ENCODE results near the gene OR11H7. TPM values are rescaled to one million over a fixed set of nuclear protein-coding genes. Genes with fewer than 3 reads are reported as not detected.
A peak's percentile ranks its signal among the peaks of the same experiment; 100 is the strongest.
"Not testable (repeated sequence)": the region's sequence is repeated elsewhere in the genome, so short reads cannot be mapped to it uniquely, and the experiment has no call there.

OR11H7 gene
- not detected in 2 replicates for total RNA-seq (2014; rRNA removed; shearing (Covaris generic))

- DNase-seq (ENCODE audit: low spot score): no peak
Measured at GRCh38 chr14:20228681-20229080, at the start of gene OR11H7. Gene OR11H7 (plus strand): TSS chr14:20228981.

- DNase-seq (ENCODE audit: low spot score): no peak
Measured at GRCh38 chr14:20179218-20179617, 49.6 kb upstream of the OR11H7 start.

DNA sequence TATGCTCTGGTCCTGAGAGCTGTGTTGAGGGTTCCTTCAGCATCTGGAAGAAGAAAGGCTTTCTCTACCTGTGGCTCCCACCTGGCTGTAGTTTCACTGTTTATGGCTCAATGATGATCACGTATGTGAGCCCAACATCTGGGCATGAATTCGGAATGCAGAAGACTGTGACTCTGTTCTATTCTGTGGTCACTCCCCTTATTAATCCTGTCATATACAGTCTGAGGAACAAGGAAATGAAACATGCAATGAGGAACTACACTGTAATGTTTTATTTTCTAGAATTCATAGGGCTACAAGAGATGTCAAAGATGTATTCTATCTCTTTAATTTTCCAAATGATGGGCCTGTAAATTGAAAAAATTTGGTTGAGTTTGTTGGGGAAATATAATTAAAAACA lies 48.9 kb upstream of the OR11H7 start:
- no peak for DNase-seq (ENCODE audit: low spot score)

DNA sequence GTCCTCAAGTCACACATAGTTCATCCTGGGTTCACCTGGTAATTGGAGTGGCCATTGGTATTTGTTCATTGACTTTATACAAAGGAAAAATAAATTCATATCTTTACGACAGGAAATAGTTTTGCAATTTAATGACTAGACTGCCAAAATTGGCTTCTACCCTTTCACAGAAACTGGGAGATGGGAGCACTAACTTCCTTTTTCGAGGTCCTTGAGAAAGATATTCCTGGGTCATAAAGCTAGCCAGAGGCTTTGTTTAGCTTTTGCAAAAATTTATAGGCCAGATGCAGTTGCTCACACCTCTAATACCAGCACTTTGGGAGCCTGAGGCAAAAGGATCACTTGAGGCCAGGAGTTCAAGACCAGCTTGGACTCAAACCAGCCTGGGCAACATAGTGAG lies 48.3 kb upstream of the OR11H7 start:
- no peak for DNase-seq (ENCODE audit: low spot score)

- DNase-seq (ENCODE audit: low spot score): no peak
Measured at GRCh38 chr14:20184181-20184580, 44.6 kb upstream of the OR11H7 start.

GRCh38 chr14:20190596-20190995 lies 38.2 kb upstream of the OR11H7 start, which contains the start of gene OR11G2:
Gene OR11G2 (plus strand): TSS chr14:20190896. CDS start chr14:20197438, 6,542 bp downstream.
- DNase-seq (ENCODE audit: low spot score): no peak

- no peak for DNase-seq (ENCODE audit: low spot score)
Measured at GRCh38 chr14:20191396-20191795, 37.4 kb upstream of the OR11H7 start.

DNA sequence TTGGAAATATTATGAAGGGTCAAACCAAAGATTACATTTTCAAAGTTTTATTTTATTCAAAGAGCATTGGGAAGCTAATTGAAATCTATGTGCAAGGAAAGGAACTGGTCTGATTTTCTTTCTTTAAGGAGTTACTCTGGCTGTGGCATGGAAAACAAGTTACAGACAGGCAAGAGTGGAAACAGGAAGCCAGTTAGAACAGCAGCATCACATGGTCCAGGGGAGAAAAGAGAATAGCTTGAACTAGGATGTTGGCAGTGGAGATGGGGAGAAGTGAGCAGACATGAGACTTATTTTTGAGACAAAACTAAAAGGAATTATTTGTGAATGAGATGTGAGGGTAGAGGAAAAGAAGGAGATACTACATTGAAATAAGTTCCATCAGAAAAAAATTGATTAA lies 34.7 kb upstream of the OR11H7 start:
- no peak for DNase-seq (ENCODE audit: low spot score)

DNA sequence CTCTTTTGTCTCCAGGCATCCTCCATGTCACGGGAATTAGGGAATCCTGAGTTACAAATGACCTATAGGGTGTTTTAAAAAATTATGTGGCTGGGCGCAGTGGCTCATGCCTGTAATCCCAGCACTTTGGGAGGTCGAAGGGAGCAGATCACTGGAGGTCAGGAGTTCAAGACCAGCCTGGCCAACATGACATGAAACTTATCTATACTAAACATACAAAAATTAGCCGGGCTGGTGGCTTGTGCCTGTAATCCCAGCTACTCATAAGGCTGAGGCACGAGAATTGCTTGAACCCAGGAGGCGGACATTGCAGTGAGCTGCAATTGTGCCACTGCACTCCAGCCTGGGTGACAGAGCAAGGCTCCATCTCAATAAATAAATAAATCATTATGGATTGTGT lies 33.6 kb upstream of the OR11H7 start:
- not testable (repeated sequence) for DNase-seq (ENCODE audit: low spot score)

DNA sequence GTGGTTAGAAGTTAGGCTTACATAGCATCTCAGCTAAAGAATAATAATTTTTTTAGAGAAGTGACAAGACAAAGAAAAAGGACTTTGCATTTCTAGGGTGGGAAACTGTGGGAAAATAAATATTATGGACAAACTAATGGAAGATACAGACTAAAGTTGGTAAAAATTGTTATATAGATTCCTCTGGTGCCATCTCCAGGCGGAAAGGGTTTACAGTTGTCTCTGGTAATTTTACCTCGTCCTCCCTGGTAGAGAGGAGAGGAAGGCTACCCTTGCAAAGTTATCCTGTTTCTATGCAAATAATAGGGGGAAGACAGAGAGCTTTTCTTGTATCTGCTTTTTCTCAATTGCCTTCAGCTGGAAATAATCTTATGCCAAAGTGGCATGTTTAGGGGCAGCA lies 32.9 kb upstream of the OR11H7 start:
- DNase-seq (ENCODE audit: low spot score): no peak

DNA sequence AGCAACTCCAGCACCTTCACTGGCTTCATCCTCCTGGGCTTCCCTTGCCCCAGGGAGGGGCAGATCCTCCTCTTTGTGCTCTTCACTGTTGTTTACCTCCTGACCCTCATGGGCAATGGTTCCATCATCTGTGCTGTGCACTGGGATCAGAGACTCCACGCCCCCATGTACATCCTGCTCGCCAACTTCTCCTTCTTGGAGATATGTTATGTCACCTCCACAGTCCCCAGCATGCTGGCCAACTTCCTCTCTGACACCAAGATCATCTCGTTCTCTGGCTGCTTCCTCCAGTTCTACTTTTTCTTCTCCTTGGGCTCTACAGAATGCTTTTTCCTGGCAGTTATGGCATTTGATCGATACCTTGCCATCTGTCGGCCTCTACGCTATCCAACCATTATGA lies 31.3 kb upstream of the OR11H7 start:
- no peak for DNase-seq (ENCODE audit: low spot score)

DNA sequence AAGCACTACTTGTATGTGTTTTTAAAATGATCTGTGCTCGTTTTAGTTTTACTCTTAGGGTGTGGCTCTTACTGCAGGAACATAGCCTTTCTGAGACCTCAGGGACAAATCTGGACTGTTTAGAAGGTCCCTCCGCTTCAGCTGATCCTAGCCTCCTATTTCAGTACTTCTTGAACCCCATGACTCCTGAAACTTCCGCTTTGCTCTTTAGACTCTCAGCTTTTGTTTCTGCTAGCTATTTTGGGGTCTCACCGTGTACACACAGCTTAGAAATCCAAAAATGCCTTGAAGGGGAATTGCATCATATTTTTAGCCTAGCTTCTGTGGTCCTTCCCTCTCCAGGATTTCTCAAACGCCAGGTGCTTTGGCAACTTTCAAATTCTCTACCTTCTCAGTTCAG lies 29.8 kb upstream of the OR11H7 start:
- no peak for DNase-seq (ENCODE audit: low spot score)

GRCh38 chr14:20204721-20205120 lies 24.1 kb upstream of the OR11H7 start:
- DNase-seq (ENCODE audit: low spot score): no peak

- no peak for DNase-seq (ENCODE audit: low spot score)
Measured at GRCh38 chr14:20209595-20209994, 19.2 kb upstream of the OR11H7 start.

- not testable (repeated sequence) for DNase-seq (ENCODE audit: low spot score)
Measured at GRCh38 chr14:20212406-20212805, 16.4 kb upstream of the OR11H7 start.

GRCh38 chr14:20215196-20215595 lies 13.6 kb upstream of the OR11H7 start:
- DNase-seq (ENCODE audit: low spot score): no peak

DNA sequence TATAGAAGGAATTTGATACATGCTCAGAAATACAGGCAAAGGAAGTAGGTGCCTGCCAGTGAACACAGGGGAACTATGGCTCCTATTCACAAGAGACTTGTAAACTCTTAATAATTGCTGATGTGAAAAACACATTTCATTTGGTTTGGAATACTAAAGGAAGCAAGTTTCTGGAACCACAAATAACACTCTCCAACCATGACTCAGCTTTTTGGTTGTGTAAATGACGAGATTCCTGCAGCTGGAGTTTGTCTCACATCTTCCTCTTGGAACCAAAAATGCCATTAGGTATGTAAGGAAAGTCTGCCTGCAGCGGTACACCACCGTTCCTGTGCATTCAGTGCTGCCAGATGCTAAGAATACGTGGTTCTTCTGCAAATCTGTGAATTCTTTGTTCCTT lies 9.7 kb upstream of the OR11H7 start:
- DNase-seq (ENCODE audit: low spot score): no peak

- no peak for DNase-seq (ENCODE audit: low spot score)
Measured at GRCh38 chr14:20223410-20223809, 5.4 kb upstream of the OR11H7 start, which contains the start of gene OR11H6. Gene OR11H6 (plus strand): TSS chr14:20223710. CDS start chr14:20223710, 0 bp downstream.

- DNase-seq (ENCODE audit: low spot score): not testable (repeated sequence)
Measured at GRCh38 chr14:20235415-20235814, 6.6 kb downstream of the OR11H7 start.

DNA sequence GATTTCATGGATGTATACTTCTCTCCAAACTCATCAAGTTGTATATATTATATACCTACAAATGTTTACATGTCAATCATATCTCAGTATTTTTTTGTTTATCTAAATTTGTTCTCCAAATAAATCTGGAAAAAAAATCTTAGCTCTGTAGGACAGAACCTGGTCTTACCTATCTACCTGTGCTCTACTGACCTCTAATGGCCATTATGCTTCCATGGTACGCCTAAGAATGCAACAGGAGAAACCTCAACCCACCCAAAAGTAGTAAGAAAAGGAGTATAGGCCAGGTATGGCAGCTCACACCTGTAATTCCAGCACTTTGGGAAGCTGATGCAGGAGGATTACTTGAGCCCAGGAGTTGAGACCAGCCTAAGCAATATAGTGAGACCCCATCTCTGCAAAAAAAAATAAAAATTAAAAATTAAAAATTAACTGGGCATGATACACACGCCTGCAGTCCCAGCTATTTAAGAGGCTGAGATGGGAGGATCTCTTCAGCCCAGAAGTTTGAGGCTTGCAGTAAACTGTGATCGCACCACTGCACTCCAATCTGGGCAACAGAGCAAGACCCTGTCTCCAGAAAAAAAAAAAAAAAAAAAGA lies 19.0 kb downstream of the OR11H7 start:
- peak; percentile 52 for DNase-seq (ENCODE audit: low spot score)

DNA sequence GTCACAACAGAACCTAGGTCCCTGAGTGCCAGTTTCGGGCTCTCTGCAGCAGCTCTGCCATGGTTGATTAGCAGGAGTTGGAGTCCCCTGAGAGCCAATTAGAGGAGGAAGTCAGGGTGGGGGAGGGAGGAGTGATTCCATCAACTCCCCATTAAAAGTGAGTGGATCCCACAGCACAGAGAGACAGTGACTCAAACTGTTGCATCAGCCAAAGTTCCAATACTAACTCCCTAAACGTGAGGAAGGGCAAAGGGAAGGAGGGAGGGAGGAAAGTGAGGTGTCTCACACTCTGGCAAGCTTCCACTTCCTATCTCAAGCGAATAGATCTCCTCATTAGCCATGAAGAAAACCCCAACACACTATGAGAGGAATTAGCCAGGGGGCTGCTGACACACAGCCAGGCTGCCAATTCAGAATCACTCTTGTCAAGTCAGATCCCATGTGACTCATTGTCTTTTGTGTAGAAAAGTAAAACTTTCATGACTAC lies 33.9 kb downstream of the OR11H7 start:
- no peak for DNase-seq (ENCODE audit: low spot score)

DNA sequence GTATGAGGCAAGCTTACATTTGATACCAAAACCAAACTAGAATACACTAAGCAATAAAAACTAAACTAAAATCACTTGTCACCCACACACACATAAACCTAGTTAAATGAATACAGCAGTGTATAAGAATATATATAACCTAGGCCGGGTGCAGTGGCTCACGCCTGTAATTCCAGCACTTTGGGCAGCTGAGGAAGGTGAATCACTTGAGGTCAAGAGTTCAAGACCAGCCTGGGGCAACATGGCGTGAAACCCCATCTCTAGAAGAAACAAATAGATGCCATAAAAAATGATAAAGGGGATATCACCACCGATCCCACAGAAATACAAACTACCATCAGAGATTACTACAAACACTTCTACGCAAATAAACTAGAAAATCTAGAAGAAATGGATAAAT lies 35.6 kb downstream of the OR11H7 start:
- not testable (repeated sequence) for DNase-seq (ENCODE audit: low spot score)

- DNase-seq (ENCODE audit: low spot score): no peak
Measured at GRCh38 chr14:20274062-20274461, 45.3 kb downstream of the OR11H7 start.

DNA sequence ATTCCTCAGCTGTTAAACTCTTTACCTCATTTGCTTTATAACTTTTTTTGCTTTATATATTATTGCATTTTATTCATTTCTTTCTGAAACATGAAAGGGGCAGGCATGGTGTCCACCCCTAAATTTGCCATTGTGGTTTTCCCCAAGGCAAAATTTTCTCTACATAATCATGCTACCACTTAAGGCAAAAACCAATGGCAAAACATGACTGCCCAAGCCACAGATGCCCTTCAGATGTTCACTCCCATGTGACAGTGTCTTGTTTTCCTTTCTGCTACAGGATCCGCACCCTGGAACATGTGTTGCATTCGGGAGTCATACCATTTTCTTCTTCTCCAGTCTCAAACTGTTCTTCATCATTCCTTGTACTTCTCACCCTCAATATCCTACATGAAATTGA lies 48.6 kb downstream of the OR11H7 start:
- no peak for DNase-seq (ENCODE audit: low spot score)

Data from HT-29 (cell line).